Measurements from ENCODE around the gene FSHR.

The FSHR gene

GRCh38 chr2:48939232-48939631, 215.1 kb downstream of the FSHR start:
- Mint-ChIP-seq H3K36me3 (no peaks in the 10 kb centered on the region), H3K4me3 (no peak overlapping the region), H3K27me3 (peaks cover 9% of the 10 kb centered on the region), H3K9me3 (no peaks in the 10 kb centered on the region), H3K27ac (no peak overlapping the region), H3K4me1 (no peaks in the 10 kb centered on the region)
- ATAC-seq = no peak

- Mint-ChIP-seq H3K27me3 (peaks cover 9% of the 10 kb centered on the region), H3K4me1 (no peaks in the 10 kb centered on the region), H3K27ac (no peak overlapping the region), H3K36me3 (no peaks in the 10 kb centered on the region), H3K9me3 (no peaks in the 10 kb centered on the region), H3K4me3 (no peak overlapping the region)
- no peak for ATAC-seq
Measured at GRCh38 chr2:48938231-48938630, 216.1 kb downstream of the FSHR start.

- Mint-ChIP-seq H3K27me3 (peaks cover 9% of the 10 kb centered on the region), H3K4me1 (no peaks in the 10 kb centered on the region), H3K27ac (no peak overlapping the region), H3K4me3 (no peak overlapping the region), H3K36me3 (no peaks in the 10 kb centered on the region), H3K9me3 (no peaks in the 10 kb centered on the region)
- no peak for ATAC-seq
Measured at GRCh38 chr2:48934807-48935206, 219.5 kb downstream of the FSHR start.

- Mint-ChIP-seq H3K4me1 (no peaks in the 10 kb centered on the region), H3K4me3 (no peak overlapping the region), H3K36me3 (no peaks in the 10 kb centered on the region), H3K27me3 (peaks cover 9% of the 10 kb centered on the region), H3K9me3 (no peaks in the 10 kb centered on the region), H3K27ac (no peak overlapping the region)
- no peak for ATAC-seq
Measured at GRCh38 chr2:48933828-48934497, 220.4 kb downstream of the FSHR start.

GRCh38 chr2:48932667-48933066, 221.6 kb downstream of the FSHR start:
- Mint-ChIP-seq H3K27me3 (no peaks in the 10 kb centered on the region), H3K9me3 (no peaks in the 10 kb centered on the region), H3K36me3 (no peaks in the 10 kb centered on the region), H3K4me1 (no peaks in the 10 kb centered on the region), H3K4me3 (no peak overlapping the region), H3K27ac (no peak overlapping the region)
- no peak for ATAC-seq

- Mint-ChIP-seq H3K4me3 (no peak overlapping the region), H3K27ac (no peak overlapping the region), H3K4me1 (no peaks in the 10 kb centered on the region), H3K9me3 (no peaks in the 10 kb centered on the region), H3K36me3 (no peaks in the 10 kb centered on the region), H3K27me3 (no peaks in the 10 kb centered on the region)
- no peak for ATAC-seq
Measured at GRCh38 chr2:48929571-48930301, 224.6 kb downstream of the FSHR start.

GRCh38 chr2:48927355-48927754, 227.0 kb downstream of the FSHR start:
- Mint-ChIP-seq H3K9me3 (no peaks in the 10 kb centered on the region), H3K4me1 (no peaks in the 10 kb centered on the region), H3K4me3 (no peak overlapping the region), H3K27me3 (no peaks in the 10 kb centered on the region), H3K36me3 (no peaks in the 10 kb centered on the region), H3K27ac (no peak overlapping the region)
- no peak for ATAC-seq

- Mint-ChIP-seq H3K27me3 (peaks cover 15% of the 10 kb centered on the region), H3K36me3 (no peaks in the 10 kb centered on the region), H3K4me3 (no peak overlapping the region), H3K27ac (no peak overlapping the region), H3K4me1 (no peaks in the 10 kb centered on the region), H3K9me3 (peaks cover 9% of the 10 kb centered on the region)
- ATAC-seq = no peak
Measured at GRCh38 chr2:48915884-48916283, 238.4 kb downstream of the FSHR start.

- Mint-ChIP-seq H3K27me3 (peaks cover 11% of the 10 kb centered on the region), H3K4me3 (no peak overlapping the region), H3K4me1 (no peaks in the 10 kb centered on the region)
Measured at GRCh38 chr2:48915227-48915626, 239.1 kb downstream of the FSHR start.

GRCh38 chr2:48914477-48915089, 239.7 kb downstream of the FSHR start:
- Mint-ChIP-seq H3K4me3 (no peak overlapping the region), H3K9me3 (peaks cover 9% of the 10 kb centered on the region), H3K27ac (no peak overlapping the region), H3K4me1 (no peaks in the 10 kb centered on the region), H3K36me3 (no peaks in the 10 kb centered on the region), H3K27me3 (peaks cover 5% of the 10 kb centered on the region)
- ATAC-seq = no peak

More at GRCh38 chr2:48915227-48915626, 239.1 kb downstream of the FSHR start:
- no peak for ATAC-seq
- Mint-ChIP-seq H3K27ac (no peak overlapping the region), H3K9me3 (peaks cover 9% of the 10 kb centered on the region), H3K36me3 (no peaks in the 10 kb centered on the region)
